Panc1 (cell line): ENCODE measurements around the gene KCNK15.

Source experiments
- CTCF ChIP-seq: fragments of 450-650 bp; IDR thresholded peaks from 2 replicates; pipeline ENCODE4 v1.5.1; 2017; ENCODE audit warnings: mild to moderate bottlenecking
- POLR2AphosphoS5 ChIP-seq: IDR thresholded peaks from 2 replicates; pipeline ENCODE4 v1.6.1; 2012; ENCODE audit warnings: mild to moderate bottlenecking, low read depth, low read length, moderate library complexity
- TCF7L2 ChIP-seq: IDR thresholded peaks from 2 replicates; pipeline ENCODE4 v1.6.1; 2011; ENCODE audit warnings: mild to moderate bottlenecking, low read depth, low read length, inconsistent platforms
- TF ChIP-seq, protein P1 (sequence below), 2 experiments: IDR thresholded peaks; 2 replicates each; pipeline ENCODE4 v1.6.1; 2011 to 2012; ENCODE audit warnings: low read depth in 2 of 2, control low read depth in 1 of 2, low read length in 1 of 2, mild to moderate bottlenecking in 1 of 2, moderate library complexity in 1 of 2; ENCODE audit not compliant: insufficient read depth in 1 of 2

- no peak for TF ChIP-seq CTCF
- no peak for TF ChIP-seq POLR2AphosphoS5
- TF ChIP-seq, protein P1, sequence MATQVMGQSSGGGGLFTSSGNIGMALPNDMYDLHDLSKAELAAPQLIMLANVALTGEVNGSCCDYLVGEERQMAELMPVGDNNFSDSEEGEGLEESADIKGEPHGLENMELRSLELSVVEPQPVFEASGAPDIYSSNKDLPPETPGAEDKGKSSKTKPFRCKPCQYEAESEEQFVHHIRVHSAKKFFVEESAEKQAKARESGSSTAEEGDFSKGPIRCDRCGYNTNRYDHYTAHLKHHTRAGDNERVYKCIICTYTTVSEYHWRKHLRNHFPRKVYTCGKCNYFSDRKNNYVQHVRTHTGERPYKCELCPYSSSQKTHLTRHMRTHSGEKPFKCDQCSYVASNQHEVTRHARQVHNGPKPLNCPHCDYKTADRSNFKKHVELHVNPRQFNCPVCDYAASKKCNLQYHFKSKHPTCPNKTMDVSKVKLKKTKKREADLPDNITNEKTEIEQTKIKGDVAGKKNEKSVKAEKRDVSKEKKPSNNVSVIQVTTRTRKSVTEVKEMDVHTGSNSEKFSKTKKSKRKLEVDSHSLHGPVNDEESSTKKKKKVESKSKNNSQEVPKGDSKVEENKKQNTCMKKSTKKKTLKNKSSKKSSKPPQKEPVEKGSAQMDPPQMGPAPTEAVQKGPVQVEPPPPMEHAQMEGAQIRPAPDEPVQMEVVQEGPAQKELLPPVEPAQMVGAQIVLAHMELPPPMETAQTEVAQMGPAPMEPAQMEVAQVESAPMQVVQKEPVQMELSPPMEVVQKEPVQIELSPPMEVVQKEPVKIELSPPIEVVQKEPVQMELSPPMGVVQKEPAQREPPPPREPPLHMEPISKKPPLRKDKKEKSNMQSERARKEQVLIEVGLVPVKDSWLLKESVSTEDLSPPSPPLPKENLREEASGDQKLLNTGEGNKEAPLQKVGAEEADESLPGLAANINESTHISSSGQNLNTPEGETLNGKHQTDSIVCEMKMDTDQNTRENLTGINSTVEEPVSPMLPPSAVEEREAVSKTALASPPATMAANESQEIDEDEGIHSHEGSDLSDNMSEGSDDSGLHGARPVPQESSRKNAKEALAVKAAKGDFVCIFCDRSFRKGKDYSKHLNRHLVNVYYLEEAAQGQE (IDR thresholded peaks at IDR 0.05; ENCODE audit: insufficient read depth in 1 of 2, low read depth in 2 of 2, low read length in 1 of 2), result no peak
- TF ChIP-seq TCF7L2, result no peak
These were observed 25.0 kb downstream of the KCNK15 start for GRCh38 chr20:44770484-44771171.
